NCI-H2196 treated with DMSO at 0.1 percent for 48 hours (cell line): Measurements from ENCODE around the gene SUDS3.

Experiments
- DNase-seq: peaks from one replicate; lab custom pipeline; 2025; ENCODE audit not compliant: unreplicated experiment; lab: John Stamatoyannopoulos, UW

Gene SUDS3

GRCh38 chr12:118439068-118439467 lies 62.7 kb downstream of the SUDS3 start:
- no peak for DNase-seq

GRCh38 chr12:118446247-118446646 lies 69.9 kb downstream of the SUDS3 start:
- DNase-seq = no peak

DNA sequence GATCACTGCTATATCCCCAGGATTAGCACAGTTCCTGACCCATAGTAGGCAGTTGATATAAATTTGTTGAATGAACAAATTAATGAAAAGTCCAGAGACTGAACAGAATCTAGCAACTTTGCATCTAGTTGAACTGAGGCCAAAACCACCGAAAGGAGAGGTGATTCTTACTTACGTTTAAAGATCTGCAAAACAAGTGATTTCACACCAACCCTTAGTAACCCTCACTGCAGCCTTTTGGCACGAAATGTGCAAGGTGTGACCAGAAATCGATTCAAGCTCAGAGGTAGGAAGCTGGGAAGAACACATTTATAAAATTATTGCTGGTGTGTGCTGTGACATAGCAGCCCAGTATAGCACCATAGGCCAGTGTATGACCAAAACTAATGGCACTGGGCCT lies 70.8 kb downstream of the SUDS3 start:
- DNase-seq = no peak

GRCh38 chr12:118448341-118448740 lies 72.0 kb downstream of the SUDS3 start:
- DNase-seq = no peak

- no peak for DNase-seq
Observed at GRCh38 chr12:118455327-118455726, 79.0 kb downstream of the SUDS3 start.

- no peak for DNase-seq
Observed at GRCh38 chr12:118456741-118457140, 80.4 kb downstream of the SUDS3 start.

- DNase-seq = no peak
Observed at GRCh38 chr12:118459110-118459509, 82.8 kb downstream of the SUDS3 start.

DNA sequence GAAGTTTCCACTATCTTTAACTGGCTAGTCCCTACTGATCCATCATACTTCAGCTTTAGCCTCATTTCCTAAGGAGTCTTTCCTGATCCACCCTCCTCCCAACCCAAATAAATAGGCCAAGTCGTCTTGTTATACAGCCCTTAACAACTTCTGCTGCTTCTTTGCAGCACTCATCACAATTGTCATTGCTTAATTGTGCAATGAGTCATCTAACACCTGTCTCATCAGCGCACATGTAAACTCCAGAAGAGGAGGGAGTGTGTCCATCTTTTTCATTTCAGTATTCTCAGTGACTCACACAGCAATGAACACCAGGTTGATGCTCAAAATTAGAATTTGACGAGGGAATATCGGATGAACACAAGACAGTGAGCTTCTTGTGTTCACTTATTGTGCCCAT lies 87.3 kb downstream of the SUDS3 start:
- no peak for DNase-seq

- no peak for DNase-seq
Observed at GRCh38 chr12:118465706-118466105, 89.4 kb downstream of the SUDS3 start.
